Head of caudate nucleus (tissue), 42 donors: ENCODE data around the gene PALM.

Experiments
- DNase-seq, 42 donors: peaks; one replicate each; pipeline versions ENCODE4 v3.0.0 to v3.0.0-alpha.2; 2020 to 2021; ENCODE audit warnings: mixed read lengths in 7 of 42
- intact Hi-C: fragments of 100-400 bp; cut with DNase I; formaldehyde crosslinking; loops from one replicate; pipeline ENCODE4 v1.15.0; 2022

Gene PALM

DNA sequence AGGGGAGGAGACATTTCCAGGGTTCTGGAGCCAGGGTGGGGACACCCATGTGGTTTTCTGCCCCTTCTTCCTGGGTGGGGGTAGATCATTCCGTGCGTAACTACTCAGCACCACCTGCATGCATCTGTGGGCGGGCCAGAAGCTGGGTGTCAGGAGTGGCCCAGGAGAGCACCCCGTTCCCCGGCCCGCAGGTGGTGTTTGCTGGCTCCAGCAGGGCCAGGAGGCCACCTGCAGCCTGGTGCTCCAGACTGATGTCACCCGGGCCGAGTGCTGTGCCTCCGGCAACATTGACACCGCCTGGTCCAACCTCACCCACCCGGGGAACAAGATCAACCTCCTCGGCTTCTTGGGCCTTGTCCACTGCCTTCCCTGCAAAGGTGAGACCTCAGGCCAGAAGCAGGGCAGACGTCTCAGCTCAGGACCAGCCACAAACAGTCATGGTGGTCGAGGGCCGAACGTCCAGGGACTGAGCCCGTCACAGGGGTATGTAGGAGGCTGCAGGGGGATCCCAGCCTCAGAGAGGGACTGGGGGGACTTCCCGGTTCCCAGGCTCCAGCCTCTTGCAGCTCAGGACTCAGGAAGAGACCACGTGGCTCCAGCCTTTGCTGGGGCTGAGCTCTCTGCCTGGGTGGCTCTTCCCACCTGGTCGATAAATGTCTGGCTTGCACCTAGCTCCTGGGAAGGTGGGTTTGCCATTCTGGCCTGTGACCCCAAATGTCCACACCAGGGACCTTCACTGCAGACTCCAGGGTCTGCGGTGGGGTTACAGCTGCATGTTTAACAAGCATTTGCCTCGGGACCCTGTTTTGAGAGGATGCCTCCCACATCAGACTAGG is 30.9 kb upstream of the PALM start:
- no peak for DNase-seq
- intact Hi-C loops, result no loop called here

DNA sequence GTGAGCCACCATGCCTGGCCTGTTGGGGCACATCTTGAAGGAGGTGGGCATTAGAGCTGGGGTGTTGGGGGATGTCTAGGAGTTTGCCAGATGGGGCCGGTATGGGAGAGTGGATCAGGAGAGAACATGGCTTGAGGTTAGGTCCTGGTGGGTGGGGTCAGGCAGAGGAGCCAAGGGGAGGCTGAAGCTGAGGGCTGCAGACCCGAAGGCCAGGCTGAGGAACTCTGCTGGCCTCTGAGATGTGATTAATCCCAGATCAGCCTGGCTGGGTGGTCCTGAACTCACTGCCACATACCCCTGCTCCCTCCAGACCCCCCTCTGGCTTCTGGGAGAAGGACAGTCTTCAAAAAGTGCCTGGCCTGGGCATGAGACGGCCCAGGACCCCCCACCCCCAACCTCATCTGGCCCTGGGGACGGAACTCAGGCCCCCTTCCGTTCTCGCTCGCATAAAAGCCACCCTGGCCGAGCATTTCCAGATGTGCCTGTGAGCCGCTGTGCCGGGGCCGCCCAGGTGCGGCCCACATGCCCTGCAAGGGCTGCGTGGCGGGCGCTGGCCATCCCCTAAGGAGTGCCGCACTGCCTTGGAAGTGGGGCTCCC is 29.8 kb upstream of the PALM start:
- intact Hi-C loops, result no loop called here
- DNase-seq, result no peak

DNA sequence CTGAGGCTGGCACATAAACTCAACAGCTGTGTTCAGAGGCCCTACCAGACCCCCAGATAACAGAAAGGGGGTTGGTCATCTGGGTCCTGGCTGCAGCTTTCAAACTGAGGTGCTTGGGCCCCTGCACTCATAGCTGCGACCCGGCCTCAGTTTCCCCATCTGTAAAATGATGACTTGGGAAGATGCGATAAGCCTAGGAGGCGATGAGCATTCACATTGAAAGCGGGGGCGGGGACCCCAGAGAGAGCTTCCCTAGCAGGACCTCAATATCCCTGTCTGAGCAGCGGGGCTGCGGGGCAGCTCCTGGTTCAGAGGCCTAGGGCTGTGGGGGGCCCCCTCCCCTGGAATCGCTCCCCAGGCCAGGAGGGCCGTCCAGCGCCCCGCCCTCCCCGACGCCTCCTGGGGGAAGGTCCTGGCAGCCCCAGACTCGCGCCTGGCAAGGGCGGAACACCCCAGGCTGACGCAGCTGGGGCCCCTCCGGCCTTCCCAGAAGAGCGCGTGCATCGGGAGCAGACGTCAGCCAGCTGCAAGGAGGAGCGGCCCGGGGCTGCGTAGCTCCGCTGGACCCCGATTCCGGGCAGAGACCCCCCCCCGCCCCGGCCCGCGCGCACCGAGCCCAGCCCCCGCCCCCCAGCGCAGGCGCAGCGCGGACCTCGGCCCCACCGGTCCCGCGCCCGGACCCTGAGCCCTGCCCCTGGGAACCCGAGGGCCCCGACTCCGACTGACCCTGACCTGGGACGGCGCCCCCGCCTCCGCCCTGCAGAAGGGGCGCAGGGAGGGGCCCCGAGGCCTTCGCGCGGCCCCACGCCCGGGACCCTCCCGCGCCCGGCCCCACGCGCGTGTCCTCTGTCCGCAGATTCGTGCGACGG is 29.1 kb upstream of the PALM start:
- DNase-seq, result peak in 32 of 42 donors; percentile 18 to 77 (median 52)
- intact Hi-C loops, result loop anchor here (2.0 to 5.0 kb wide), 2 partner anchors 17 to 53 kb away; partner anchors contain the start of gene RNF126

DNA sequence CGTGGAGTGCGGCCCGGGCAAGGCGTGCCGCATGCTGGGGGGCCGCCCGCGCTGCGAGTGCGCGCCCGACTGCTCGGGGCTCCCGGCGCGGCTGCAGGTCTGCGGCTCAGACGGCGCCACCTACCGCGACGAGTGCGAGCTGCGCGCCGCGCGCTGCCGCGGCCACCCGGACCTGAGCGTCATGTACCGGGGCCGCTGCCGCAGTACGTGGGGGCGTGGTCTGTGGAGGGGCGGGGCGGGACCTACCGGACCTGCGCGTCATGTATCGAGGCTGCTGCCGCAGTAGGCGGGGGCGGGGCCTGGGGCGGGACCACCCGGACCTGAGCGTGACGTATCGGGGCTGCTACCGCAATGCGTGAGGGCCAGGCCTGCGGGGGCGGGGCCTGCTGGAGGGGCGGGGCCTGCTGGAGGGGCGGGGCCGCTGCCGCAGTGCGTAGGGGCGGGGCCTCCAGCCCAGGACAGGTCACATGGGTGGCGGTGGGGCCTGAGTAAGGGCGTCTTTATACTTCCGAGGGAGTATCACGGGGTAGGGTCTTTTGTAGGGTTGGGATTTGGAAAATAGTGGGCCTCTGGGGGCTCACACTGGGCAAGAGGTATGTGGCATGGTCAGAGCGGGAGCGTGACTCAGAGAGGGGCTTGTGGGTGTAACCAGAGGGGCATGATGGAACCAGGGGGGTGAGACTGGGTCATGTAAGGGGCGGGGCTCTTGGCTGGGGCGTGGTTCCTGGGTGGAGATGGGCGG is 28.3 kb upstream of the PALM start:
- intact Hi-C loops, result loop anchor here (2.0 to 5.0 kb wide), 2 partner anchors 18 to 52 kb away; partner anchors contain the start of gene RNF126

DNA sequence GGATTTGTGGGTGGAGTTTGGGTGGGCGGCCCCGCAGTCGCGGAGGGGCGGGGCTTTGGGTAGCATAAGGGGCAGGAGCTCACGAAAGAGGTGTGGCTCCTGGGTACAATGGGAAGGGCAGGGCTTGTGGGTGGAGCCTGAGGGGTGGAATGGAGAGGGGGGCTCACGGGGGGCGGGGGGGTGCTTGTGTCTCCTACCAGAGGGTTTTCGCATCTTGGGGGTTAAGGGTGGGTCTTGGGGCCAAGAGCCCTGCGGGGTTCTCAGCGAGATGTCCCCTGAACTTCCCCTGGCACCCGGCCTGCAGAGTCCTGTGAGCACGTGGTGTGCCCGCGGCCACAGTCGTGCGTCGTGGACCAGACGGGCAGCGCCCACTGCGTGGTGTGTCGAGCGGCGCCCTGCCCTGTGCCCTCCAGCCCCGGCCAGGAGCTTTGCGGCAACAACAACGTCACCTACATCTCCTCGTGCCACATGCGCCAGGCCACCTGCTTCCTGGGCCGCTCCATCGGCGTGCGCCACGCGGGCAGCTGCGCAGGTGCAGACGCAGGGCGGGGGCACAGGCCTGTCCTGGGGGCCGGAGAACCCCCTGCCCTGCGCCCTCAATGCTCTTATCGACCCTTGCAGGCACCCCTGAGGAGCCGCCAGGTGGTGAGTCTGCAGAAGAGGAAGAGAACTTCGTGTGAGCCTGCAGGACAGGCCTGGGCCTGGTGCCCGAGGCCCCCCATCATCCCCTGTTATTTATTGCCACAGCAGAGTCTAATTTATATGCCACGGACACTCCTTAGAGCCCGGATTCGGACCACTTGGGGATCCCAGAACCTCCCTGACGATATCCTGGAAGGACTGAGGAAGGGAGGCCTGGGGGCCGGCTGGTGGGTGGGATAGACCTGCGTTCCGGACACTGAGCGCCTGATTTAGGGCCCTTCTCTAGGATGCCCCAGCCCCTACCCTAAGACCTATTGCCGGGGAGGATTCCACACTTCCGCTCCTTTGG is 27.4 kb upstream of the PALM start:
- intact Hi-C loops, result loop anchor here (2.0 to 5.0 kb wide), 2 partner anchors 19 to 51 kb away; partner anchors contain the start of gene RNF126
- peak in 39 of 42 donors; percentile 76 to 96 (median 89) for DNase-seq

More for the DNA sequence above, 28.3 kb upstream of the PALM start:
- peak; percentile 94 to 100 (median 99) for DNase-seq

DNA sequence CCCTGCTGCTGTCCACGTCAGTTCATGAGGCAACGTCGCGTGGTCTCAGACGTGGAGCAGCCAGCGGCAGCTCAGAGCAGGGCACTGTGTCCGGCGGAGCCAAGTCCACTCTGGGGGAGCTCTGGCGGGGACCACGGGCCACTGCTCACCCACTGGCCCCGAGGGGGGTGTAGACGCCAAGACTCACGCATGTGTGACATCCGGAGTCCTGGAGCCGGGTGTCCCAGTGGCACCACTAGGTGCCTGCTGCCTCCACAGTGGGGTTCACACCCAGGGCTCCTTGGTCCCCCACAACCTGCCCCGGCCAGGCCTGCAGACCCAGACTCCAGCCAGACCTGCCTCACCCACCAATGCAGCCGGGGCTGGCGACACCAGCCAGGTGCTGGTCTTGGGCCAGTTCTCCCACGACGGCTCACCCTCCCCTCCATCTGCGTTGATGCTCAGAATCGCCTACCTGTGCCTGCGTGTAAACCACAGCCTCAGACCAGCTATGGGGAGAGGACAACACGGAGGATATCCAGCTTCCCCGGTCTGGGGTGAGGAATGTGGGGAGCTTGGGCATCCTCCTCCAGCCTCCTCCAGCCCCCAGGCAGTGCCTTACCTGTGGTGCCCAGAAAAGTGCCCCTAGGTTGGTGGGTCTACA is 25.9 kb upstream of the PALM start:
- intact Hi-C loops, result loop anchor here (5.0 kb wide), 1 partner anchor 50 kb away; no protein-coding TSS in a partner anchor
- DNase-seq, result no peak

DNA sequence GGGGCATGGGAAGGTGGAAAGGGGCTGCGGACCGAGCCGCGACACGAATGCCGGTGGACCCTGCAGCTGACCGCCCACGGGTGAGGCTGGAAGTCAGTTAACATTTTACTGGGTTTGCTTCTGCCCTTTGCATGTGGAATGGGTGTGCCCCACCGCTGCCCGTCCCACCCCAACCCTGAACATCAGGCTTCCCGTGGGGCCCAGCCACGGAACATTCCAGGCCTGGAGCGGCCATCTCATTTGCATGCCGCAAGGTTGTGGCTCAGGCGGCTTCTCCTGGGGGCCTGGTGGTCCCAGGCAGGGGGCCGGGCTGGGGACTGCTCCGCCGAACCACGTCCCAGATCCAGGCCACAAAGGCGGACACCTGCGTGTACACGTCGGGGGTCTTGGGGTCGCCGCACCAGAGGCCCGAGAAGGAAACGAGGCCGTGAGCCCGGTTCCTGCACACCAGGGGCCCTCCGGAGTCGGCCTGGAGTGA is 23.2 kb upstream of the PALM start:
- no peak for DNase-seq
- intact Hi-C loops, result no loop called here

DNA sequence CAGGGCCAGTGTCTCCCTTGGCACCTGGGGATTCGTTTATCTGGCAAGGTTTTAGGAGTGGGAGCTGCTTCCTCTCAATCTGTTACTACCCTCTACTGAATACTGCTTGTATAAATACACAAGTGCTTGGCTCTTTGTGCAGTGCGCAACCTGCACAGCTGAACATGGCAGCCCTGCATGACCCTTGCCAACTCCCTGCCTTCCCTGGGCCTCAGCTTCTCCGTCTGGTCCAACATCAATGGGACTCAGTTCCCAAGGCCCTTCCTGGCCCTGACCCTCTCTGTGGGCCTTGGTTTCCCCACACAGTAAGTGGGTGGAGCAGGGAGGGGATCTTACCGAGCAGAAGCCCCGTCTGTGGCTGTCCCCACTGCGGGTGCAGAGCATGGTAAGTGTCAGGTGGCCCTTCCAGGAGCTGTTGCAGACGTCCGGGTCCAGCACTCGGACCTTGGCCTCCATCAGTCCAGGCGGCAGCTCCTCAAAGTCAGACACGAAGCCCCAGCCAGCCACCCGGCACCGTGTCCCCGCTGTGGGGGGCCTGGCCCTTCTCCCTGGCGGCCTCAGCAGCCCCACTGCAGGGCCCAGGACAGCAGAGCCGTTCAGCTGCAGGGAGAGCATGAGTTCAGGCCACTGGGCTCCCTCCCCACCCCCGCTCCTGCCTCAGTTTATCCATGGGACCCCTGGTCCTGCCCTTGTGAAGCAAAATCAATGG is 22.0 kb upstream of the PALM start:
- intact Hi-C loops, result no loop called here
- DNase-seq, result no peak

DNA sequence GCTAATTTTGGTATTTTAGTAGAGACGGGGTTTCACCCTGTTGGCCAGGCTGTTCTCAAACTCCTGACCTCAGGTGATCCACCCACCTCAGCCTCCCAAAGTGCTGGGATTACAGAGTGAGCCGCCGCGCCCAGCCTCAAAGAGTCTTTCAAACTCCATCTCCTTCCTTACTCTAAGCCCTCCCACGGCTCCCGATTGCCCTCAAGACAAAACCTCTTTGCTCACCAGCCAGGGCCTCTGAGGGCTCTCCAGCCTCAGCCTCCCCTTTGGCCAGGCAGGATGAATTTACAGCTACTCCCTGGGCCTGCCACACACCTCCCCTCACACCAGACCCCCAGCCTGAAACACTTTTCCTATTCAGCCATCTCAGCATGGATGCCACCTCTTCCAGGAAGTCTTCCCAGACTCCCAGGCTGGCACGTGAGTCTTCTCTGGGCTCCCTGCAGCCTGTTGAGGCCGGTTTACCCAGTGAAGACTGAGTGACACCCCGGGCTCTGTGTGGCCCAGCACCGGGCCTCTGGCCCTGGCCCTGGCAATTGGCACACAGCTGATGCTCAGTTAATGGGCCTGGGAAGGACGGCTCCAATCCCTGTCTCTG is 21.1 kb upstream of the PALM start:
- intact Hi-C loops, result no loop called here
- no peak for DNase-seq

DNA sequence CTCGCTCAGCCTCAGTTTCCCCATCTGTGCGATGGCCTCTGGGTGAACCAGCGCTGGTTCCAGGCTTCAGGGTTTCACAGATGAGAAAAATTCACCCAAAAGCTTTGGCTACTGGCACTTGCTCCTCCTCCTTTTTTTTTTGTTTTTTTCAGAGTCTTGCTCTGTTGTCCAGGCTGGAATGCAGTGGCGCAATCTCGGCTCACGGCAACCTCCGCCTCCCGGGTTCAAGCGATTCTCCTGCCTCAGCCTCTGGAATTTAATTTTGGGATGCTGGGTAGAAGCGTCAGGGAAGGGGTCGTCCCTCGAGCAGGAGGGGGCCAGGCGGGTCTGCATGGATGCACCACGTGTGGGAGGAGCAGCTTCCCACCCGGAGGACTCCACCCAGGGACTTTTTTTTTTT is 20.5 kb upstream of the PALM start:
- DNase-seq, result no peak
- intact Hi-C loops, result no loop called here

DNA sequence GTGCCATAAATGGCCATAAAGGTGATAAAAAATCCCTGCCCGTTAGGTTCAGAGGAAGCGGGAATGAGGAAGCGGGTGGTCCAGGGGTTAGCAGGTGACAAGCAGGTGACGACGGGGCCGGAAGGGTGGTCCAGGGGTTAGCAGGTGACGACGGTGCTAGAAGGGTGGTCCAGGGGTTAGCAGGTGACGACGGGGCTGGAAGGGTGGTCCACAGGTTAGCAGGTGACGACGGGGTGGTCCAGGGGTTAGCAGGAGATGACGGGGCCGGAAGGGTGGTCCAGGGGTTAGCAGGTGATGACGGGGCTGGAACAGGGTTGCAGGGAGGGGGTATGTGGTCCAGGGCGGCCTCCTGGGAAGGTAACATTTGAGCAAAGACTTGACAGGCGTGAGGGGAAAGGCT is 19.7 kb upstream of the PALM start:
- DNase-seq, result no peak
- intact Hi-C loops, result no loop called here

DNA sequence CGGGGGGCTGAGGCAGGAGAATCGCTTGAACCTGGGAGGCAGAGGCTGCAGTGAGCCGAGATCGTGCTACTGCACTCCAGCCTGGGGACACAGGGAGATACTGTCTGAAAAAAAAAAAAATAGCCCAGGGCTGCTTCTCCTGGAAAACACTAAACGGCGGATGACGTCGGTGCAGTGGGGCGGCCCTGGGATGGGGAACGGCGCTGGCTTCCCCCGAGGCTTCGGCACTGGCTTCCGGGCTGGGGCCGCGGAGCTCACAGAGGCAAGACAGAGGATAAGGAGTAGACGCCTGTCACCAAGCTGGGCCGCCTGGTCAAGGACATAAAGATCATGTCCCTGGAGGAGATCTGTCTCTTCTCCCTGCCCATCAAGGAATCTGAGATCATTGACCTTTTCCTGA is 18.5 kb upstream of the PALM start:
- intact Hi-C loops, result no loop called here
- no peak for DNase-seq

DNA sequence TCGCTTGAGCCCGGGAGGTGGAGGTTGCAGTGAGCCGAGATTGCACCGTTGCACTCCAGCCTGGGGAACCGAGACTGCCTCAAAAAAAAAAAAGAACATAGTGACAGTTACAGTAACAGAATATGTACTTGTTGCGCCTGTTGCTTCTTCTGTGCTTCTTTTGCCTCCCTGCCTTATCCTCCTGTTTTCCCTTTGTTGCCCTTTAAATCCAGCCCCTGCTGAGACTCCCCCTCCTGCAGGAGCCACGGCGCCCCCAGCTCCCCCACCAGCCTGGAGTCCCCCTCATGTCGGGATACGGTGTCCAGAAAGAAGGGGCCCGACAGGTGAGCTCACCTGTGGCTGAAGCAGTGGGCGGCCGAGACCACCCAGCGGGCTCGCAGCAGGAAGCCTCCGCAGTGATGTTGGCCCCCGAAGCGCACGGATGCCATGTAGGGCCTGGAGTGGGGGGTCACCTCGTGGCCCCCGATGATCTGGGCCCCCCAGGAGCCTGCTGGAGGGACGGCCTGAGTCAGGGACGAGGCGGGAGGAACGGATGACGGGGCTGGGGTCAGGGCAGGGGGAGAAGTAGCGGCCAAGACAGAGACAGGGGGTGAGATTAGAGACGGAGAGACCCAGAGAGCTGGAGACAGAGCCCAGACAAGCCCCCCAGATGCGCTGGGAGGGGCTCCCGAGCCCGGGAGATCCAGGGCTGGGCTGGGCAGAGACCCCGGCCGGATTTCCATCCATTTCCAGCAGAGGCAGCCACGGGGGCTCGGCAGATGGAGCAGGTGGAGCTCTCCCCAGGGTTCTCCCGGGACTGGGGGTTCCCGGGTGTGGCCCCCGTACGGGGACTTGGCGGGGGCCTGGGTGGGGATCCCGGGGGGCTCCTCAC is 14.0 kb upstream of the PALM start:
- intact Hi-C loops, result no loop called here
- DNase-seq, result no peak

DNA sequence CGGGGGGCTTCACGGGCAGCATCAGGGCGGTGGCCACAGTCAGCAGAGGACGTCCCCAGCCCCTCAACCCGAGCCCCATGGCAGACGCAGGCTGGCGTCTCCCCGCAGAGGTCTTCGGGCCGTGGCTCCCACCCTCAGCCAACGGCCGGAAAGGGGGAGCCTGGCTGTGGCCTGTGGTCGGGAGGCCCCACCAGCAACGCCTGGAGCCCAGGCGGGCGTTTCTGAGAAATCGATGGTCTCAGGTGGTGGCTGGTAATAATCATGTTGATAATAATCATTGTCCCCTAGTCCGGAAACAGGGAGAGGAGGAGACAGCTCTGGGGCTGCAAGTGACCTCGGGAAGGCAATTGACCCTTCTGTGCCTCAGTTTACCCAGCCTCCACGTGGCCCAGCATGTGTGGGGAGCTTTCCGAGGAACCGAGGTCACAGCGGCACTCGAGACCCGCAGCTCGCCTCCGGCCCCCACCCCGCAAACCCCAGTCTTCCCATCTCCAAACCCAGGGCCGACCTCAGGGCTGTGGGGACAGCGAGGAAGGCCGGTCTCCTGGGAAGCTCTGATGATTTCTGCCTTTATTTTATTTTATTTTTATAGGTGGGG is 13.3 kb upstream of the PALM start, which contains the start of gene PRSS57:
Gene PRSS57 (minus strand): TSS at position 101 of the 598 bp plus-strand sequence. CDS start 22 bp downstream, at position 79.
- no peak for DNase-seq
- intact Hi-C loops, result no loop called here
